HEK293T (cell line): ENCODE measurements around the gene RPH3AL.

ENCODE experiments used
- BHLHE40 ChIP-seq: fragments of 450-650 bp; IDR thresholded peaks from 2 replicates; pipeline ENCODE4 v1.6.1; 2016; ENCODE audit warnings: mild to moderate bottlenecking, moderate library complexity, borderline replicate concordance
- CTBP1 ChIP-seq: fragments of 450-650 bp; IDR thresholded peaks from 2 replicates; pipeline ENCODE4 v1.6.1; 2016; ENCODE audit warnings: borderline replicate concordance
- ELF4 ChIP-seq: fragments of 450-650 bp; IDR thresholded peaks from 2 replicates; pipeline ENCODE4 v1.6.1; 2017; ENCODE audit warnings: antibody characterized with exemption
- FOXK2 ChIP-seq: fragments of 450-650 bp; IDR thresholded peaks from 2 replicates; pipeline ENCODE4 v1.6.1; 2016; ENCODE audit warnings: mild to moderate bottlenecking
- FOXM1 ChIP-seq: fragments of 450-650 bp; IDR thresholded peaks from 2 replicates; pipeline ENCODE4 v1.6.1; 2017; ENCODE audit warnings: mild to moderate bottlenecking, borderline replicate concordance
- L3MBTL2 ChIP-seq: fragments of 450-650 bp; conservative IDR thresholded peaks from 2 replicates; pipeline ENCODE4 v1.6.1; 2016; ENCODE audit warnings: mild to moderate bottlenecking
- LEF1 ChIP-seq: fragments of 450-650 bp; IDR thresholded peaks from 2 replicates; pipeline ENCODE4 v1.6.1; 2017; ENCODE audit warnings: mild to moderate bottlenecking, borderline replicate concordance
- NFRKB ChIP-seq: fragments of 450-650 bp; IDR thresholded peaks from 2 replicates; pipeline ENCODE4 v1.6.1; 2016; ENCODE audit warnings: mild to moderate bottlenecking, moderate library complexity
- SP1 ChIP-seq: fragments of 450-650 bp; IDR thresholded peaks from 2 replicates; pipeline ENCODE4 v1.6.1; 2017
- TARDBP ChIP-seq: fragments of 450-650 bp; IDR thresholded peaks from 2 replicates; pipeline ENCODE4 v1.6.1; 2016
- ZNF384 ChIP-seq: fragments of 450-650 bp; IDR thresholded peaks from 2 replicates; pipeline ENCODE4 v1.6.1; 2016
- TF ChIP-seq, protein P1 (sequence below): fragments of 450-650 bp; IDR thresholded peaks from 2 replicates; pipeline ENCODE4 v1.6.1; 2016

DNA sequence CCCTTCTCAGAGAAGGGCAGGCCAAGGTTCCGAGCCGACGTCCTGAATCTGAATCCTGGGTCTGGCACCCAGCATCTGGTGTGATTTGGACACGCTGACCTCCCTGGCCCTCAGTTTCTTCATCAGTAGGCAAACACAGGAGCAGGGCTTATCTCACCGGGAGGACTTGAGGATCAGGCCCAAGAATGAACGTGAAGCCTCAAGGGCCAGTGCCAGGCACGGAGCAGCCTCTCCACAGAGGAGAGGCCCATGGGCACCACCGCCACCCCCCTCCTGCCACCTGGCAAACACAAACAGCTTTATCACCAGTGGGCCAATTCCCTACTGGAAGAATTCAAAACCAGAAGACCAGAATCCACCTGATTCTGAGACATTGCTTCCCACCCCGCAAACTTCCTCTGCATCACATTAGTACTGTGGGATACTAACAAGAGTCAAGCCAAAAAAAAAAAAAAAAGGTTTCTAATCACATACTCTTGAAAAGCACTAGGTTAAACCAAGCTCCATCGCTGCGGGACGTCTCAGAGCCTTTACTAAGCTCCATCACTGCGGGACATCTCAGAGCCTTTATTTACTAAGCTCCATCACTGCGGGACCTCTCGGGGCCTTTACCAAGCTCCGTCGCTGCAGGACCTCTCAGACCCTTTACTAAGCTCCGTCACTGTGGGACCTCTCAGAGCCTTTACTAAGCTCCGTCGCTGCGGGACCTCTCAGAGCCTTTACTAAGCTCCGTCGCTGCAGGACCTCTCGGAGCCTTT lies 103.2 kb downstream of the RPH3AL start:
- TF ChIP-seq ZNF384 = no peak
- TF ChIP-seq SP1 = no peak
- no peak for TF ChIP-seq NFRKB
- TF ChIP-seq L3MBTL2 = no peak
- TF ChIP-seq FOXK2 = no peak
- TF ChIP-seq LEF1 = no peak
- TF ChIP-seq FOXM1 = no peak
- TF ChIP-seq CTBP1 = no peak
- TF ChIP-seq, protein P1, sequence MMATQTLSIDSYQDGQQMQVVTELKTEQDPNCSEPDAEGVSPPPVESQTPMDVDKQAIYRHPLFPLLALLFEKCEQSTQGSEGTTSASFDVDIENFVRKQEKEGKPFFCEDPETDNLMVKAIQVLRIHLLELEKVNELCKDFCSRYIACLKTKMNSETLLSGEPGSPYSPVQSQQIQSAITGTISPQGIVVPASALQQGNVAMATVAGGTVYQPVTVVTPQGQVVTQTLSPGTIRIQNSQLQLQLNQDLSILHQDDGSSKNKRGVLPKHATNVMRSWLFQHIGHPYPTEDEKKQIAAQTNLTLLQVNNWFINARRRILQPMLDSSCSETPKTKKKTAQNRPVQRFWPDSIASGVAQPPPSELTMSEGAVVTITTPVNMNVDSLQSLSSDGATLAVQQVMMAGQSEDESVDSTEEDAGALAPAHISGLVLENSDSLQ = no peak
- TF ChIP-seq BHLHE40 = no peak
- no peak for TF ChIP-seq ELF4
- TF ChIP-seq TARDBP = no peak
